ENCODE measurements around the gene GRM7.

- TF ChIP-seq GATA3 (IDR thresholded peaks at IDR 0.05; ENCODE audit: low read depth, low read length), result no peak
- TF ChIP-seq GATA2 (IDR thresholded peaks at IDR 0.05; ENCODE audit: low read depth, low read length), result no peak
Measured at GRCh38 chr3:7204848-7205156, 343.9 kb downstream of the GRM7 start.

Data from SH-SY5Y (cell line).